ENCODE results near the gene PTMS. TPM values are rescaled to one million over a fixed set of nuclear protein-coding genes. Genes with fewer than 3 reads are reported as not detected.

PTMS gene
- total and polyA plus RNA-seq, 9 of the 15 experiments (the other 6 are each of a cell fraction or from before 2014, with no cell fraction given), result 5.1 to 287 (median 78.5) TPM

GRCh38 chr12:6753772-6754356, 12.3 kb upstream of the PTMS start (continued):
- TF ChIP-seq RBM34 (IDR thresholded peaks at IDR 0.05; ENCODE audit: borderline replicate concordance, insufficient read depth, low read length), result no peak
- TF ChIP-seq L3MBTL2 (IDR thresholded peaks at IDR 0.05), result no peak
- no peak for TF ChIP-seq ZNF311 (CRISPR knock-in tag; IDR thresholded peaks at IDR 0.05)
- TF ChIP-seq ZNF274 (IDR thresholded peaks at IDR 0.05; ENCODE audit: borderline replicate concordance, low read depth, low read length), result no peak
- no peak for TF ChIP-seq FOXJ3 (CRISPR knock-in tag; IDR thresholded peaks at IDR 0.05)
- TF ChIP-seq SIN3B (IDR thresholded peaks at IDR 0.05; ENCODE audit: low read depth), result no peak
- TF ChIP-seq CEBPB (tag; IDR thresholded peaks at IDR 0.05), result no peak
- no peak for TF ChIP-seq ZNF699 (CRISPR knock-in tag; IDR thresholded peaks at IDR 0.05; ENCODE audit: insufficient replicate concordance)
- no peak for TF ChIP-seq ZNF766 (CRISPR knock-in tag; conservative IDR thresholded peaks at IDR 0.05)
- no peak for TF ChIP-seq NR2C2 (CRISPR knock-in tag; IDR thresholded peaks at IDR 0.05)
- peak; percentile 78; the same call in 1 of the 2 replicates for TF ChIP-seq NR2C2 (tag; IDR thresholded peaks at IDR 0.05)
- TF ChIP-seq, protein P1, sequence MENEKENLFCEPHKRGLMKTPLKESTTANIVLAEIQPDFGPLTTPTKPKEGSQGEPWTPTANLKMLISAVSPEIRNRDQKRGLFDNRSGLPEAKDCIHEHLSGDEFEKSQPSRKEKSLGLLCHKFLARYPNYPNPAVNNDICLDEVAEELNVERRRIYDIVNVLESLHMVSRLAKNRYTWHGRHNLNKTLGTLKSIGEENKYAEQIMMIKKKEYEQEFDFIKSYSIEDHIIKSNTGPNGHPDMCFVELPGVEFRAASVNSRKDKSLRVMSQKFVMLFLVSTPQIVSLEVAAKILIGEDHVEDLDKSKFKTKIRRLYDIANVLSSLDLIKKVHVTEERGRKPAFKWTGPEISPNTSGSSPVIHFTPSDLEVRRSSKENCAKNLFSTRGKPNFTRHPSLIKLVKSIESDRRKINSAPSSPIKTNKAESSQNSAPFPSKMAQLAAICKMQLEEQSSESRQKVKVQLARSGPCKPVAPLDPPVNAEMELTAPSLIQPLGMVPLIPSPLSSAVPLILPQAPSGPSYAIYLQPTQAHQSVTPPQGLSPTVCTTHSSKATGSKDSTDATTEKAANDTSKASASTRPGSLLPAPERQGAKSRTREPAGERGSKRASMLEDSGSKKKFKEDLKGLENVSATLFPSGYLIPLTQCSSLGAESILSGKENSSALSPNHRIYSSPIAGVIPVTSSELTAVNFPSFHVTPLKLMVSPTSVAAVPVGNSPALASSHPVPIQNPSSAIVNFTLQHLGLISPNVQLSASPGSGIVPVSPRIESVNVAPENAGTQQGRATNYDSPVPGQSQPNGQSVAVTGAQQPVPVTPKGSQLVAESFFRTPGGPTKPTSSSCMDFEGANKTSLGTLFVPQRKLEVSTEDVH (IDR thresholded peaks at IDR 0.05; ENCODE audit: low read depth, partially characterized antibody), result peak; percentile 0
- no peak for TF ChIP-seq DLX4 (CRISPR knock-in tag; IDR thresholded peaks at IDR 0.05)
- no peak for TF ChIP-seq RBM15 (IDR thresholded peaks at IDR 0.05; ENCODE audit: insufficient read depth, low read length)
- TF ChIP-seq SMARCE1 (IDR thresholded peaks at IDR 0.05), result no peak
- TF ChIP-seq GATAD2B (IDR thresholded peaks at IDR 0.05; ENCODE audit: borderline replicate concordance), result no peak
- TF ChIP-seq, protein P2, sequence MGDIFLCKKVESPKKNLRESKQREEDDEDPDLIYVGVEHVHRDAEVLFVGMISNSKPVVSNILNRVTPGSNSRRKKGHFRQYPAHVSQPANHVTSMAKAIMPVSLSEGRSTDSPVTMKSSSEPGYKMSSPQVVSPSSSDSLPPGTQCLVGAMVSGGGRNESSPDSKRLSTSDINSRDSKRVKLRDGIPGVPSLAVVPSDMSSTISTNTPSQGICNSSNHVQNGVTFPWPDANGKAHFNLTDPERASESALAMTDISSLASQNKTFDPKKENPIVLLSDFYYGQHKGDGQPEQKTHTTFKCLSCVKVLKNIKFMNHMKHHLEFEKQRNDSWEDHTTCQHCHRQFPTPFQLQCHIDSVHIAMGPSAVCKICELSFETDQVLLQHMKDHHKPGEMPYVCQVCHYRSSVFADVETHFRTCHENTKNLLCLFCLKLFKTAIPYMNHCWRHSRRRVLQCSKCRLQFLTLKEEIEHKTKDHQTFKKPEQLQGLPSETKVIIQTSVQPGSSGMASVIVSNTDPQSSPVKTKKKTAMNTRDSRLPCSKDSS (IDR thresholded peaks at IDR 0.05; ENCODE audit: low read depth, partially characterized antibody), result no peak
- TF ChIP-seq KLF6 (CRISPR knock-in tag; IDR thresholded peaks at IDR 0.05; ENCODE audit: borderline replicate concordance), result no peak
- TF ChIP-seq ZNF316 (IDR thresholded peaks at IDR 0.05), result no peak
- TF ChIP-seq EZH2 (IDR thresholded peaks at IDR 0.05; ENCODE audit: borderline replicate concordance, low read depth, low read length), result no peak
- TF ChIP-seq, protein P3, sequence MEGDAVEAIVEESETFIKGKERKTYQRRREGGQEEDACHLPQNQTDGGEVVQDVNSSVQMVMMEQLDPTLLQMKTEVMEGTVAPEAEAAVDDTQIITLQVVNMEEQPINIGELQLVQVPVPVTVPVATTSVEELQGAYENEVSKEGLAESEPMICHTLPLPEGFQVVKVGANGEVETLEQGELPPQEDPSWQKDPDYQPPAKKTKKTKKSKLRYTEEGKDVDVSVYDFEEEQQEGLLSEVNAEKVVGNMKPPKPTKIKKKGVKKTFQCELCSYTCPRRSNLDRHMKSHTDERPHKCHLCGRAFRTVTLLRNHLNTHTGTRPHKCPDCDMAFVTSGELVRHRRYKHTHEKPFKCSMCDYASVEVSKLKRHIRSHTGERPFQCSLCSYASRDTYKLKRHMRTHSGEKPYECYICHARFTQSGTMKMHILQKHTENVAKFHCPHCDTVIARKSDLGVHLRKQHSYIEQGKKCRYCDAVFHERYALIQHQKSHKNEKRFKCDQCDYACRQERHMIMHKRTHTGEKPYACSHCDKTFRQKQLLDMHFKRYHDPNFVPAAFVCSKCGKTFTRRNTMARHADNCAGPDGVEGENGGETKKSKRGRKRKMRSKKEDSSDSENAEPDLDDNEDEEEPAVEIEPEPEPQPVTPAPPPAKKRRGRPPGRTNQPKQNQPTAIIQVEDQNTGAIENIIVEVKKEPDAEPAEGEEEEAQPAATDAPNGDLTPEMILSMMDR (IDR thresholded peaks at IDR 0.05 in 2 of 3, conservative IDR thresholded peaks at IDR 0.05 in 1 of 3; ENCODE audit: insufficient read depth in 2 of 3, low read depth in 1 of 3, low read length in 3 of 3), result peak in 2 of 3 experiments; percentile 89 to 95; a peak in 3 of 6 replicates

Data from K562 (cell line).